NCI-H2107 treated with DMSO at 0.1 percent for 48 hours (cell line): ENCODE results near the gene SPTLC3.

Experiments
- DNase-seq: peaks from one replicate; lab custom pipeline; 2025; ENCODE audit not compliant: unreplicated experiment; lab: John Stamatoyannopoulos, UW

Gene SPTLC3

DNA sequence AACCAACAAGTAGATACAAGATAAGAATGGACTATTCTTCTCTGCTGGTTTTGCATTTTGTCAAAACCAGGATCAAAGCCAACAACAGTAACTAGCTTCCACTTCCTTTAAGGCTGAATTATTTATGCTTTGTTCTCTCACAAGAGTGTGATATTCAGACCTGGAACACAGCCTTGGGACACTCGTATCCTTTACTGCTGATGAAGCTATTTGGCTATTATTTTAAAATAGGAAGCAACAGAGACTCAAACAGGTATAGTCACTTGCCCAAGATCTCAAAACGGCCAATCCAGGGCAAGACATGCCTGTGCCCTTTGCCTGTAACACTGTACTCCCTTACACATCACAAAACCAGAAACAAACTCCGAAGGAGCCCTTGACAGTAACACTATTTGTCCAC lies 19.9 kb downstream of the SPTLC3 start:
- no peak for DNase-seq

DNA sequence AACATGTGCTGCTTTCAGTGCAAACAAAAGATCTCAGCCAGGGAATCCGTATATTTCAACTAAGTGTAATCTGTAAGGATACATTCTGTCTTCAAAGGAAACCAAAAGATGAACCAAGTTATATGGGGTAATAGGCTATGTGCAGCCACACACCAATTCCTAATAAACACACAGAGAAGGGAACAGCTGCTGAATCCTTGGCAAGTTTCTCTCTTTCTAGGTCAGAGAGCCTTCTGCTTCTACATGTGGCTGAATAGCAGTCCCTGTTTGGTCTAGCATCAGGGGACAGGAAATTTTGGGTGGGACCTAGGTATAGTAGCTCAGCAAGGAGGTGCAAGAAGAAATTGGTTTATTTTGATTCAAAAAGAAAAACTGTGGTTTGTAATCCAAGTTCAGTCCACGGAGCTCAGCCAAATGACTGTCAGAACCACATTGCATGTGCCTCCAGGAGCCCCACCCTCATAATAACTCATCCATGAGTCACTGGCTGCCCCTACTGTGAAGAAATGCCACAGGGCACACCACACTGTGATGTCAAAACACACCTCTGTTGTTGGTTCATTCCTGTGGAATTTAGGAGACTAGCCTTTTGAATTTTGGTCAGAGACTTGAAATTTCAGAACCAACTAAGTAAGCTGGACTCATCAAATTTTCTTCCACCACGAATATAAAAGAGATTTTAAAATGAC lies 21.1 kb downstream of the SPTLC3 start:
- DNase-seq = no peak

DNA sequence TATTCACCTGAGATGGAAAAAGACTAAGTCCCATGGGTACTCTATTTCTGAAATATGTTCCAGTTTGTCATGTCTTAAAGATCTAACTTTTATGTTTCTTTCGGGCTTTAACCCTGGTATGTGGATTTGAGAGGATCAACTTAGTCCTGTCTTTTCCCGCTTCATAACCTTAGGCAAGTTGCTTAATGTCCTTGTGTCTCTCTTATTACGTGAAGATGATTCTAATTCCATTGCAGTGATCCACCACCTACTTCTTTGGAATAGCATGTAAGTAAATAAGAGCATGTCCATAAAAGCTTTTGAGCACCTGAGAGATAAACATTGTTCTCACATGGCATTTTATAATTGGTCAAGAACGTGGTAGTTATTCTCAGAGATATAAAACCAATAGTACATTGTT lies 23.0 kb downstream of the SPTLC3 start:
- DNase-seq = no peak

DNA sequence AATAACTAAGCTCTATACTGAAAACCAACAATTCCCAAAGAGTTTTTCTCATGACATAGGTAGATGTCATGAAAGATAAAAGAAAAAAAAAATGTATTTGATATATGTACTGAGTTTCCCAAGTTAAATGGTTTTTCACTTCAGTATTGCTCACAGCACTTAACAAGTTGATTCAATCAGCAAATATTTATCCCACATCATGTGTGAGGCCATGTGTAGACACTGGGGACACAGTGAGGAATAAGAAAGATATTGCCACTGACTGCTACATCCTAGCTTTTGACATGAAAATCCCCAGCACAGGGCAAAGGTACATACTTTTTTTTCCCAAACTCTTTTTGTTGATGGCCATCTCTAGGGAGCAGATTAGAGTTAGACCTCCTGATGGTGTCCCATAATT lies 25.3 kb downstream of the SPTLC3 start:
- DNase-seq = no peak

DNA sequence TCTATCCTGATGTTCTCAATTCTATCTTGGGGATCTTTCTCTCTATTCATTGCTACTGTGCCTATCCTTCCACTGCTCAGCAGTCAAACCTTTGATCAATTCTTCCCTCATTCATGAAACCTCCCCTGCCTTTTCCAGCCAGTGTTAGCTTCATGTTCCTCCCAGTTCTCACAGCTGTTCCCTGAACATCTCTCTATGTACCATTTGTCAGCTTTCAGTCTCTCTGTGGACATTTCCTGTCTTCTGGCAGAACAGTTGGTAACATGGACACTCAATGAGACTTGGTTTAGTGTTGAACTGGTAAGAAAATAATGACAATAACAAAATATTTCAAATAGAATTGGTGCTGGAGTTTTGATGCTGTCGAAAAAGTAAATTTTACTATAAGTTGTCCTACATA lies 26.2 kb downstream of the SPTLC3 start:
- no peak for DNase-seq

DNA sequence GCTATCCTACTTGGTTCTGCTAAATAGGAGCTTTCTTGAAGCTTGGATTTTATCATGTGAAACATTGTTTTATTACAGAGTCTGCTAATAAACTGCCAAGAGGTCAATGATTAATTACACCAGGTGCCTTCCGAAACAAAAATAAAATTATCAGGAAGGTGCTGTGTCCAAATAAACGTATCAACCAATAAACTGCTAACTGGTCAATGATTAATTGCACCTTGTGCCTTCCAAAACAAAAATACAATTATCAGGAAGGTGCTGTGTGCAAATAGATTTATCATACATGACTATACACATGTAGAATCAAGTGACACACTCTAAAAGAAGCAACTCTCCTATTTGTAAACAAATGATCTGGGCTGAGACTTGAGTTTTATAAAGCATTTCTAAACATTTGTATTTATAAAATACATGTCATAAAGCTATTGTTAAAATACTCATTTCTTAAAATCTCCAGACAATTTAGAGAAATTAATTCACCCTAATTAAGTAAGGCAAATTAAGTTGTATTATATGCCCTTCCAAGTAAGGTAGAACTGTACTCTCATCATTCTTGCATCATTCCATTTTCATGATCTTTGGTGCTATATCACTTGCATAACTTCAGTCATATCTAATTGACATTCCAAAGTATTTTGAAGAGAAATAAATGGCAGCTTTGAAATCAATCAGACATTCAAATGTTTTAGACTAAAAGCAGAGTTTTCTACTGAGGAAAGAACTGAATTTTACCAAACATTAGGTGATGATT lies 26.8 kb downstream of the SPTLC3 start:
- DNase-seq = no peak

DNA sequence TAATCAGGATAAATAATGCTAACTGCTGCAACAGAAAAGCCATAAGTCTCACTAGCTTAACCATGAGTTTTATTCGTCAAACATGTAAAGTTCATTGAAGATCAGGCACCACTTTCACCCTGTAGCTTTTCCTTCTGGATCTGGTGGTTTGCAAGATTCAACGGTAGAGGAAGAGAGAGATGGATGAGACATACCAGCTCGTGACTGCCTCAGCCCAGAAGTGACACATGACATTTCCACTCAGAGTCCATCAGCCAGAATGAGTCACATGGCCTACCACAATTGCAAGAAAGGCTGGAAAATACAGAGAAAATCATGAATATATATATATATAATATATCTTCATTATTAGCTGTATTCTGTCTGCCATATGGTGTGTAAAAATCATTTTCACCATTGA lies 29.0 kb downstream of the SPTLC3 start:
- DNase-seq = no peak

DNA sequence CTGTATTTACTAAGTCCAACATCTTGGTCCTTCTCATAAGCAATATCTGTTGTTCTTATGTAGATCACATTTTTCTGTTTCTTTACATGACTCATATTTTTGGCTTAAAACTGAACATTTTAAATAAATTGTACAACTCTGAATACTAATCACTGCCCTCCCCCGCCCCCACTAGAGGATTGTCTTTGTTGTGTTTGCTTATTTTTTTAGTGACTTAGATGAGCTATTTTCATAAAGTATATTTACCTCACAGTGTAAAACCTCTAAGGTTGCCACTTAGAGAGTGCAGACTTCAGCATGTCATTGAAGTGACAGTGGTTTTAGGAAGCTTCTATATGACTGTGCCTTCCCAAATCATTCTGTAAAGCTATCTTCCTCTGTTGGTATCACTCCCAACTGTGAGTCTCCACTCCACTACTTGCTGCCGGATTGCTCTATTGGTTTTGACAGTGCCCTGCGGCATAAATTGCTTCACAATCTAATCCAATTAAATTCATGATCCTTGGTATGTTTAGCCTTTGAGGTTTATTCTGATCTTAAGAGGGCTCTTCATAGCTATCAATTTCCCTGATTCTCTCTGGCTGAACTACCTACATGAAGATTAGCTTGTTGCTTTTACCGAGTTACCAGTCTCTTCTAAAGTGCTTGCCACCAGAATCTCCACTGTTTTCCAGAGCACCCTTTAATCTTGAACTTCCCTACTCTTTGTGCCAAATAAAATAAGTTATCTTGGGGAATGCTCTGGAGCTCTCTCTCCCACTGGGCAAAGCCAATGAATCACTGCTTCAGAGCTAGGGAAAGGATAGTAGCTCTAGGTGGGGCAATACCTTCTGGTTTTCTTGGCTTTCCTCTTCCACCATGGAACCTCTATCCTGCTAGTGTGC lies 33.0 kb downstream of the SPTLC3 start:
- no peak for DNase-seq

DNA sequence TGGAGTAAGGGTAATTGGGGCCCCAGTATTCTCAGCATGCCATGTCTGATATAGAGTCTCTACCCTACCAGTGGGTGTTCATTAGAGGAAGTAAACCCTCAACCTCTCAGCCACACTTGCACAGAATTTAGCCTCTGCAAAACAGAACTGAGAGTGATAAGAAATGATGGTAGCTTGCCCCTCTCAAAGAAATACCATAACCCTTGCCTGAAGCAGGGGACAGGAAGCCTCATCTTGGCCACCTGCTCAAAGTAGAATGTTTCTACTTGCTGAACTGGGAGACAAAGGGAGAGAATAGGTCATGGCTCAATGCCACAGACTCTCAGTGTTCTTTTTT lies 33.7 kb downstream of the SPTLC3 start:
- no peak for DNase-seq

DNA sequence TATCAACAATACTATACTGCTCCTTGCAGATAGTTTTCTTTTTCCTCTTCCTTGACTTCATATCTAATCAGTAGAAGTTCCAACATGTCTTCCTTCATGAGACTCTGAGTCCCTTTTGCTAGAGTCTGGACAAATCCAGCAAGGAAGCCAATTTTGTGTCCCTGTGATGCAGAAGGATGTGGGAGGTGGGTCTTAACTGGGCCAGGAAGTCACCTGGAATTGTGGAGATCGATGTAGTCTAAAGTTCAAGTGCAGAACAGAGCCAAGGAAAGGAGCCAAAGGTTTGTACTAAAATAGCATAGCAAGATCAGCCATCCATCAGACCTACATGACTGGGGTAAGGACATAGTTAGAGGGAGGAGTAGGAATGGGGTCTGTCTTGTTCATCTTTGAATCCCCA lies 37.6 kb downstream of the SPTLC3 start:
- no peak for DNase-seq

DNA sequence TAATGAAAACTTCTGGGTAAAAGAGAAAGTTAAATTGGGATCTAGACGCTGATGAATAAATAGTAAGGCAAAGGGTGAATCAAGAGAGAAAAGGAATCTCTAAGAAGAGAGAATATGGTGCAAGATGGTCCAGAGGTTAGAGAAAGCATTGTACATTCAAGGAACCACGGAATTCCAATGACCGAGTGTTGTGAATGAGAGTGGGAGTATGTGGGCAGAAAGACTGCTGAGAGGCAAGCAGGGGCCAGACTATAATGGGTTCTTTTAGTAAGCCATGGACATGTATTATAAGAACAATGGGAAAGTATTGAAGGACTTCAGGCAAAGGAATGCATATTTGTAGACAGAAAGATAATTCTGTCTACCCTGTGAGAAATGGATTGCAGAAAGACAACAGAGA lies 45.2 kb downstream of the SPTLC3 start:
- no peak for DNase-seq

DNA sequence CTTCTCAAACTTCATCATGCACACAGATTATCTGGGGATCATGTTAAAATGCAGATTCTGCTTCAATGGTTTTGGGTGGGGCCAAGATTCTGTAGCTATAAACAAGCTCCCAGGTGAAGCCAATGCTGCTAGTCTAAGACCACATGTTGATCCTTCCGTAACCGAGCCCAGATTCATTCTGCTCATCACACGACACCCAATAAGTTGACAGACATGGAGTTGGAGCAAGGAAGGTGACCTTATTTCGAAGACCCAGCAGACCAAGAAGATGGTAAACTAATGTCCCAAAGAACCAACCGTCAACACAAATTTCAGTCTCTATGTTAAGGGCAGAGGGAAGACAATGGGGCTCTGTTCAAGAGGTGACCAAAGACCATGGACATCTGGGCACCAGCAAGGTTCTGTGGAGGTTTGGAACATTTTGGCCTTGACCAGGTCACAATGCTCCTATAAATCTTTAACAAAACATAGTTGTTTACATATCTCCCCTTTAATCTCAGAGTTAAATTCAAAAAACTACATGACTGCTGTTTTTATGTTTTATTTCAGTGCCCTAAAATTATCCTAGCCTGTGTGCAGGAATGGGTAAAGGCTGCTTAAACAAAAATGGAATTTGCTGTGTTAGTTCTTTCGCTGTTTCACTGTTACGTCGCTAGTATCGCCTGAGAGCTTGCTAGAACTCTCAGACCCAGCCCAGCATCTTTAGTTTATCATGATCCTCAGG lies 50.1 kb downstream of the SPTLC3 start:
- no peak for DNase-seq

DNA sequence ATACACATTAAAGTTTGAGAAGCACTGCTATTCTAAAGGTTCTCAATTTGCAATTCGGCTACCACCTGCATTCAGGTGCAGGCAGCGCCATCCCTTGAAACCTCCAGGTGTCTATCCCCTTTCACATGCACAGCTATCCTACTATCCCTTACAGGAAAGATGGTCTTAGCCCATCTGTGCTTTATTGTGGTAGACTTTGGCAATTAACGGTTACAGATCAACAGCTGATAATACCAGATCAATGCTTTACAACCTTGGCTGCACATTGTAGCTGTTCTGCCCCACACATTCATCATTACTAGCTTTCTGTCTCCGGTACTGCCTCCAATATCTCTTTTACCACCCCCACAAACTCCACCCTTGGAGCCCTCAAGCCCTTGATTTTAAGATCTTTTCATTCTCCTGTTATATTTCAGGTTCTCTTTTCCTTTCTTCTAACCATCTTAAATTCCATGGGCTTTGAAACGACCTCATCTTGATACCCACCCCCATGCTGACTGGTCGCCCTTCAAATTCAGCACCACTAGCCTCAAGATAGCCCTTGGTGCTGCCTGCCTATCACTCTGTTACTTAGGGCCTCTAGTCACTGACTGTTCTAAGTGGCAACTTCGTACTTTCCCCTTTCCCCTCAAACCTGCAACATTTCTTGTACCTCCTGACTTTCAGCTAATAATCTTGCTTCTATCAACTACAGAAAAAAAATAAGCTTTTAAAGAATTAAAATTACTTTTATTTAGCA lies 50.8 kb downstream of the SPTLC3 start:
- DNase-seq = no peak

DNA sequence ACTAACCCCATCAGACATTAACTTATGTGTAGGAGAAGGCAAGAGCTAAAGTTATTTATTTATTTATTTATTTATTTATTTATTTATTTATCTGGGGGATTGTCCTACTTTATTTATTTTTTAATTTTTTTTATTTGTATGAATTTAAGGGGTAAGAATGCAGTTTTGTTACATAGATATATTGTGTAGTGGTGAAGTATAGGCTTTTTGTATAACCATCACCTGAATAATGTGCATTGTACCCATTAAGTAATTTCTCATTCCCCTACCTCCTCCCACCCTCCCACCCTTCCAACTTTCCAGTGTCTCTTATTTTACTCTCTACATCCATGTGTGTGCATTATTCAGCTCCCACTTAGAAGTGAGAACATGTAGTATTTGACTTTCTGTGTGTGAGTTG lies 51.6 kb downstream of the SPTLC3 start:
- DNase-seq = no peak

DNA sequence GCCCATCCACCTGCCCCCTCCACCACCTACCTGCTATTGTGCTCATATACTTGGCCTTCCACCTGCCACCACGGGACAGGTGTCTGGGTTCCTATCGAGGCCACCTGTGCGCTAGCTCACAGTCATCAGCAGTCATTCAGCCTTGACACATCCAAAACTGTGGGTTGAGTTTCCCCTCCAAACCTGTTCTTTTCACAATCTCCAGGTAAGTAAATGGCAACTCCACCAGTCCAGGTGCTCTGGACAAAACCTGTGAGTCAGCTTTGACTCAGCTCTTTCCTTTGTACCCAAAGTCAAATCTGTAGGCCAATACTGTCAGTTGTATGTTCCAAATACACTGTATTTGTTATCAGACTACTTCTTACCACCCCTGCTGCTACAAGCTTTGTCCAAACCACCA lies 52.6 kb downstream of the SPTLC3 start:
- peak; percentile 62 for DNase-seq

DNA sequence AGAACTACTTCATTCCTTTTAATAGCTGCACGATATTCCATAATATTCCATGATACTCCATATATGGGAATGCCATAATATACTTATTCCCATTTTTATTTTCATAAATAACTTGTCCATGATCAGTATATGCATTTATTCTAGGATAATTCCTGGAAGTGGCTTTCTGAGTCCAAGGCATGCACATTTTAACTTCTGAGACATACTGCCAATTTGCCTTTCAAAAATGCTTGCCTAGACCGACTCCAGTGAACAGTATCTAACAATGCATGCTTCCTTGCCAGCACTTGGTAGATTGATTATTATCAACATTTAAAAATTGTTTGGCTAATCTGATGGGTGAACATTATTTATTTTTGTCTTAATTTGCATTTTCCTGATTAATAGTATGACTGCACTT lies 54.0 kb downstream of the SPTLC3 start:
- DNase-seq = no peak

DNA sequence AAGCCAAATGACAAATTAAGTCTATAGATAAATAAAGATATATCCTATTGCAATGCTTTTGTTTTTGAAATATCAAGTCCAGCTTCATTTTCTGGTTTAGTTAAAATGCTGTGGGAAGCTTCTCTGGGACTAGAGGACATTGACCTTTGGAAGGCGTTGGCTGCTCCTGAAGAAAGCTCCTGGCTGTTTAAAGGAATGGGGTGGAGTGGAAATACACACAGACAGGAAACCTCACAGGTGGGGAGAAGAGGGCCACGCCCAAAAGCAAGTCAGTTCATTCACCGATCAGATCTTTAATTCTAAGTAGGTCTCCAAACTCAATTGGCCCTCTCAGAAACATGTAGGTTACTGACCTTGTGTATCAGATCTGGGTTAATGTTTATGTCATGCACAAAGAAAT lies 59.6 kb downstream of the SPTLC3 start:
- no peak for DNase-seq

DNA sequence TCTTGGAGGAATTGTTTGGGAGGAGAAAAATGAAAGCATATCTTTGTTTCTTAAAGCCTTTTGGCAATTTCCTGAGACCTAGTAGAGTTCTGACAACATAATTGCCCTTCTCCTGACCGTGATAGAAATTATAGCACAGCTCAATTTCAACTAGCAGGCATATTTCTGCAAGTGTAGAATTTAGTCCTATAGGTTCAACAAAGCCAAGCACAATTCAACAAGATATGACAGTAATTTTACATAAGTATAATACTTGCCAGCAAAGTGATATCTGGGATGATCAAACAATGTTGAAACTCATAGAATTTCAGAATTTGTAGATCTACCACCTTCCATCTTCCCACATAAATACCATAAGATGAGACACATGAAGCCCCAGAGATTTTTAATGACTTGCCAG lies 73.1 kb downstream of the SPTLC3 start:
- DNase-seq = no peak

DNA sequence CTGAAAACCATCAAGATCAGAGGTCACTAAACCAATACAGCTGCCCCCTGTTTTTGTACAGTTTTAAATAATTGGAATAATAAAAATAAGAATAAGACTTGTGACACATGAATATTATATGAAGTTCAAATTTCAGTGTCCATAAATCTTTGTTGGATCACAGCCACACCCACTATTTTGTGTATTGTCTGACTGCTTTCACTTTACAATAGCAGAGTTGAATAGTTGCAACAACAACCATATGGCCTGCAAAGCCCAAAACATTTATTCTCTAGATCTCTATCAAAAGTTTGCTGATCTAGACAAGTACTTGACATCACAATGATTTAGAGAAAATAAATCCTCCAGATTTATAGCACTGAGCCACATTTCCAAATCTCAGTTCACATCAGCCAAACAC lies 73.6 kb downstream of the SPTLC3 start:
- no peak for DNase-seq

DNA sequence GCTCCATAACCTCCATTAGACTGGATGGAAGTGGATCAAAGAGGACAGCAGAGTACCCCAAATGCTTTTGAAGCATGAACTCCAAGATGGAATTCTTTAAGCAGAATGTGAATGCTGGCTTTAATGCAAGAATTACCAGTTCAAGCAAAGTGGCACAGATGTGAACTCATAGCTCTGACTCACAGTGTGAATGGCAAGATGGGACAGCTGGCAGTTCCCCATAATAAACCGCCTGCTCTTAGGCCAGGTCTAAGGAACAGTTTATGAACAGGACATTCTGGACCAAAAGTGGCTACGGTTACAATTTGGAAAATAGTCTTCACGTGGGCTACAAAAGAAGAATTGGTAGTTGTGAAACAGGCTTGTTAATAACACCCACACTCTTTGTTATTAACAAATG lies 76.5 kb downstream of the SPTLC3 start:
- no peak for DNase-seq
